ENCODE measurements around the gene KCNMA1.

DNA sequence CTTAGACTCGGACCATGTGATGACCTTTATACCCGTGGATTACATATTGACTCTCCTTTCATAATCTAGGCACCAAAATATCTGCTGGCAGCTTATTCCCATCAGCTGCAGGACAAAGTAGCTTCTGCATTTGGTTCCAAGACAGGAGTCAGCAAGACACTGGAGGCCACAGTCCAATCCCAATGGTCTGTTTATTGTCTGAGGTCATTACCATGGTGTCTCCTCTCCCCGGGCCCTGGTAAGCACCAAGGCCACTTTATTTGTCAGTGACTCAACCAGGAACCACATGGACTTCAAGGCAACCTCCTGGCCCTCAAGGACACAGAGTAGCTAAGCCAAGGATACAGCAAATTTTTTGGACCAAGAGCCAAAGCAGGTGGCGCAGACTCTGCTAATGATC lies 36.1 kb downstream of the KCNMA1 start:
- TF ChIP-seq, protein P1, sequence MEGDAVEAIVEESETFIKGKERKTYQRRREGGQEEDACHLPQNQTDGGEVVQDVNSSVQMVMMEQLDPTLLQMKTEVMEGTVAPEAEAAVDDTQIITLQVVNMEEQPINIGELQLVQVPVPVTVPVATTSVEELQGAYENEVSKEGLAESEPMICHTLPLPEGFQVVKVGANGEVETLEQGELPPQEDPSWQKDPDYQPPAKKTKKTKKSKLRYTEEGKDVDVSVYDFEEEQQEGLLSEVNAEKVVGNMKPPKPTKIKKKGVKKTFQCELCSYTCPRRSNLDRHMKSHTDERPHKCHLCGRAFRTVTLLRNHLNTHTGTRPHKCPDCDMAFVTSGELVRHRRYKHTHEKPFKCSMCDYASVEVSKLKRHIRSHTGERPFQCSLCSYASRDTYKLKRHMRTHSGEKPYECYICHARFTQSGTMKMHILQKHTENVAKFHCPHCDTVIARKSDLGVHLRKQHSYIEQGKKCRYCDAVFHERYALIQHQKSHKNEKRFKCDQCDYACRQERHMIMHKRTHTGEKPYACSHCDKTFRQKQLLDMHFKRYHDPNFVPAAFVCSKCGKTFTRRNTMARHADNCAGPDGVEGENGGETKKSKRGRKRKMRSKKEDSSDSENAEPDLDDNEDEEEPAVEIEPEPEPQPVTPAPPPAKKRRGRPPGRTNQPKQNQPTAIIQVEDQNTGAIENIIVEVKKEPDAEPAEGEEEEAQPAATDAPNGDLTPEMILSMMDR (IDR thresholded peaks at IDR 0.05) = no peak
- TF ChIP-seq POLR2AphosphoS5 (IDR thresholded peaks at IDR 0.05) (no peak), POLR2A (IDR thresholded peaks at IDR 0.05) (no peak)
